ENCODE results near the gene ALKBH5.

Gene ALKBH5

DNA sequence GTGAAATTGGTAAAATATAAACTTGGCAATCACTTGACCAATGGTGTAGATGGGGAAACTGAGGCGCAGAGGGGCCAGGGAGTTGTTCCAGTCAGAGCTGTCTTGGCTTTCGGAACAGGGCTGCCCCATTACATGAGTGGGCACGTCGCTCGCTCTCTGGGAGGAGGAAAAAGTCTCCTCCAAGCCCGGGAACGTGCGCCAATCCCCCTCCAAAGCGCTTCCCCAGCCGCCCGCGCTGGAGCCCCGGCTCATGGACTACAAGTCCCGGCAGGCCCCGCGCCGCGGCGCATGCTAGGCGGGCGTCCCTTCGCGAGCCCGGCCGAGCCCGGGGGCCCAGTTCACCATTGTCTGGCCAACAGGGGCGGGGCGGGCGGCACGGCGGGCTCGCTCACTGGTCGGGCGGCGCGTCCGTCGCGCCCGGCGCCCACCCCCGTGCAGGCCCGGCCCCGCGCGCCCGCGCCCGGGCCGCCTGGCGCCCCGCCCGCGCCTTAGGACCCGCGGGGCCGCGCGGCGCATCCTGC lies 41.6 kb downstream of the ALKBH5 start, which contains the start of gene LLGL1:
Gene LLGL1 (plus strand): TSS at position 515 of the 521 bp plus-strand sequence. CDS start 48 bp downstream, outside the sequence.
- peak; percentile 88 for DNase-seq

GRCh38 chr17:18225642-18226283 lies 42.1 kb downstream of the ALKBH5 start:
- peak; percentile 5 for DNase-seq

DNA sequence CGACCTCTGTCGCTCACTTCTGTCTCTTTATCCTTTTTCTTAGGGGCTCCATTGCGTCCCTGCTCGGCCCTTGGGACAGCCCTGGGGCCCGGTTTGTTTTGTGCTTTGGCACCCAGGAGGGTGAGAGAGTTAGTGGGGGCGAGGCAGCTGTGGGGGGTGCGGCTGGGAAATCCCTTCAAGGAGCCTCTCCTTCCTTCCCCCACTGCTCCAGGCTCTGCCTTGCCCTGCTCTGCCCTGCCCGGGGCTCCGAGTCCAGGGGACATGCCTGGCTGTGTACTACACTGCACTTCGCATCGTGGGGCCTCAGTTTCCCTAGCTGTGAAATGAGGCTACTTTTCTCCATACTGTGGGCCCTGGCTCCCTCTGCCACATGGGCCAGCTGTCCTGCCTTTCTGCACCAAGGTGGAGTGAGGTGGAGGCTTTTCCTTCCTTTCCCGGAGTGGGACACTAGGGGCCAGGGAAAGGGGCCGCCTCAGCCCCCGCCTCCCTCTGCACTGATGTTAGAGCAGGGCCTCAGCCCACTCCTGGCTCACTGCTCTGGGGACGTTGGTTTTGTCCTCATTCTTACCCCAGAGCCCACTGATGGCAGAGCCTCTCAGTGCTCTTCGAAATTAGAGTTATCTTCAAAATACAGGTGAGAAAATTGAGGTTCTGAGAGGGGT lies 42.8 kb downstream of the ALKBH5 start:
- no peak for DNase-seq

- no peak for DNase-seq
Observed at GRCh38 chr17:18227635-18228034, 44.0 kb downstream of the ALKBH5 start.

GRCh38 chr17:18228176-18228682 lies 44.6 kb downstream of the ALKBH5 start:
- no peak for DNase-seq

- no peak for DNase-seq
Observed at GRCh38 chr17:18229254-18229653, 45.6 kb downstream of the ALKBH5 start.

GRCh38 chr17:18229771-18230170 lies 46.1 kb downstream of the ALKBH5 start:
- no peak for DNase-seq

GRCh38 chr17:18230288-18231141 lies 46.9 kb downstream of the ALKBH5 start:
- no peak for DNase-seq

GRCh38 chr17:18231164-18231563 lies 47.5 kb downstream of the ALKBH5 start:
- no peak for DNase-seq

DNA sequence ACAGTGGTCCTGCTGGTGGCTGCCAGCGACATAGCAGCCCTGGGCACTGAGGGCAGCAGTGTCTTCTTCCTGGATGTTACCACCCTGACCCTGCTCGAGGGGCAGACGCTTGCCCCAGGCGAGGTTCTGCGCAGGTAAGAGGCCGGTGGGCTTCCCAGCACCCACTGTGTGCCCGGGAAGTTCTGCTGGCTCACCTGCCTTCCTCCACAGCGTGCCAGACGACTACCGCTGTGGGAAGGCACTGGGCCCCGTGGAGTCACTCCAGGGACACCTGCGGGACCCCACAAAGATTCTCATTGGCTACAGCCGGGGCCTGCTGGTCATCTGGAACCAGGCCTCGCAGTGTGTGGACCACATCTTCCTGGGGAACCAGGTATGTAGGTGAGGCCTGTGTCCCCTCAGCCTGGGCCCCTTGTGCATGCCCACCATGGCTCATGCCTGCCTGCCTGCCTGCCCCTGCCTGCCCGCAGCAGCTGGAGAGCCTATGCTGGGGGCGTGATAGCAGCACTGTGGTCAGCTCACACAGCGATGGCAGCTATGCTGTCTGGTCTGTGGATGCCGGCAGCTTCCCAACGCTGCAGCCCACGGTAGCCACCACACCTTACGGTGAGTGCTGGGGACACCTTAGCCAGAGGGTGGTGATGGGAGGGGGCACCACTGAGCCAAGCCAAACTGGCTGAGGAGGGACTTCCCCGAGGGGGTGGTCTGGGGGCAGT lies 50.3 kb downstream of the ALKBH5 start:
- DNase-seq = no peak

DNA sequence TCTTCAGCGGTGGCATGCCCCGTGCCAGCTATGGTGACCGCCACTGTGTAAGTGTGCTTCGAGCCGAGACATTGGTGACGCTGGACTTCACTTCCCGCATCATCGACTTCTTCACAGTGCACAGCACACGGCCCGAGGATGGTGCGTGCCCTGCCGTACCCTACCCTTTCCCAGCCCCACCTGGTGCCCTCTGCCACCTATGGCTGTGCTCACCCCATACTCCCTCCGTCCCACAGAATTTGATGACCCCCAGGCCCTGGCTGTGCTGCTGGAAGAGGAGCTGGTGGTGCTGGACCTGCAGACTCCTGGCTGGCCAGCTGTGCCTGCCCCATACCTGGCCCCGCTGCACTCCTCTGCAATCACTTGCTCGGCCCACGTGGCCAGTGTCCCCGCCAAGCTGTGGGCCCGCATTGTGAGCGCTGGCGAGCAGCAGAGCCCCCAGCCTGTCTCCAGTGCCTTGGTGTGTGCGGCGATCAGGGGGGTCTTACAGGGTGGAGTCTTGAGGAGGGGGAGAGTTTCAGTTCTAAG lies 51.3 kb downstream of the ALKBH5 start:
- no peak for DNase-seq

GRCh38 chr17:18235743-18236256 lies 52.2 kb downstream of the ALKBH5 start:
- no peak for DNase-seq

DNA sequence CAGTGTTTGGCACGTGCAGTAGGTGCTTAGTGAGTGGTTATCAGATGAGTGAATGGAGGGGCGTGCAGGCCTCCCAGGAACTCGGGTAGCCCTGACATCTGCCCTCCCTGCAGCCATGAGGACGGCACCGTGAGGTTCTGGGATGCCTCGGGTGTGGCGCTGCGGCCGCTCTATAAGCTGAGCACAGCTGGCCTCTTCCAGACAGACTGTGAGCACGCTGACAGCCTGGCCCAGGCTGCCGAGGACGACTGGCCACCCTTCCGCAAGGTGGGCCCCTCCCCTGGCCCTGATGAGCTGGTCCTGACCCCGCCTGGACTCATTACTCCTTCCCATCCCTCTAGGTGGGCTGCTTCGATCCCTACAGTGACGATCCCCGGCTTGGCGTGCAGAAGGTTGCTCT lies 52.9 kb downstream of the ALKBH5 start:
- no peak for DNase-seq

DNA sequence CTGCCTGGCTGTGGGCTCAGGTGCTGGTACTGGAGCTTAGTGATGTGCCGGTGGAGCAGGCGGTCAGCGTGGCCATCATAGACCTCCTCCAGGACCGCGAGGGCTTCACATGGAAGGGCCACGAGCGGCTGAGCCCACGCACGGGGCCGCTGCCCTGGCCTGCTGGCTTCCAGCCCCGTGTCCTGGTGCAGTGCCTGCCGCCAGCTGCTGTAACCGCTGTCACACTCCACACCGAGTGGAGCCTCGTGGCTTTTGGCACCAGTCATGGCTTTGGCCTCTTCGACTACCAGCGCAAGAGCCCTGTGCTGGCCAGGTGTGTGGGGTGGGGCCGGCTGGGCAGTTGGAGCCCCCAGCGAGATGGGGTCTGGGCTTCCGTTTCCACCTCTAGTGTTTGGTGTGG lies 53.8 kb downstream of the ALKBH5 start:
- DNase-seq = no peak

- no peak for DNase-seq
Observed at GRCh38 chr17:18238299-18238698, 54.7 kb downstream of the ALKBH5 start.

DNA sequence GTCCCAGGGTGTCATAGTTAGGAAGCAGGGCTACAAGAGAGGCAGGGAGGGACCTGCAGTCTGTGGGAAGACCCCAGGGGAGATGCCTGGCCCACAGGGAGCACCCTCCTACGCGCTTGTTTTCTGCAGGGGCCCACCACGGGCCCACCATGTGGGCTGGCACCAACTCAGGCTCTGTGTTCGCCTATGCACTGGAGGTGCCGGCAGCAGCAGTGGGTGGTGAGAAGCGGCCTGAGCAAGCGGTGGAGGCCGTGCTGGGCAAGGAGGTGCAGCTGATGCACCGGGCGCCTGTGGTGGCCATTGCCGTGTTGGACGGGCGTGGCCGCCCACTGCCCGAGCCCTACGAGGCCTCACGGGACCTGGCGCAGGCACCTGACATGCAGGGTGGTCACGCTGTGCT lies 56.8 kb downstream of the ALKBH5 start:
- DNase-seq = no peak

- no peak for DNase-seq
Observed at GRCh38 chr17:18241229-18241871, 57.7 kb downstream of the ALKBH5 start.

DNA sequence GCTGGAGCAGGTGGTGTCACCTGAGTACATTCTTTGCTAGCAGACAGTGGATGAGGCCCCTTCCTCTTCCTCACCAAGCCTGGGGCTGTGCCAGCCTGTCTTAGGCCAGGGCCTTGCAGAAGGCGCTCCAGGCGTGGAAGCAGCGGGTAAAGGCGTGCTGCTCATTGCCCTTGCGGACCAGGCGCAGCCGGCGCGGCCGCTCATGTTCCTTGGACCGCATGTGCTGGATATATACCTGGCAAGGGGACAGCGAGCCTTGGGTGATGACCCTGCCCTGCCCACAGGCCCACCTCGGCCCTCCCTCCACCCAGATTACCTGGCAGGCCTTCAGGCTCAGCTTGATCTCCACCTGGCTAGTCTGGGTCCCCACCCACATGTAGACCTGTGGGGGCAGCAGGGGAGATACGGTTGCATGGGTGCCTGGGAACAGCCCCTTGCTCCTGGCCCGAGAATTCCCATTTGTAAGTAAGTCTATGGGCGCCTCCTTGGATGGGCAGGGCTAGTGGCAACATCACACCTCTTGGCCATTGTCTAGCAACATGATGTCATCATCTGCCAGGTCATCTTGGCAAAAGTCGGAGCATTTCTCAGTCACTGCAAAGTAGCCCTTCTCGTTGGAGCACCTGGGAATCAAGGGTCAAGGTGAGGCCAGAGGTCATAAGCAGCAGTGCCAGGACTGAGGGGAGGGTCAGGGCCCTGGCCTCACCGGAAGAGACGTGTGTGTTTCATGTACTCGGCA lies 61.6 kb downstream of the ALKBH5 start:
- DNase-seq = no peak

DNA sequence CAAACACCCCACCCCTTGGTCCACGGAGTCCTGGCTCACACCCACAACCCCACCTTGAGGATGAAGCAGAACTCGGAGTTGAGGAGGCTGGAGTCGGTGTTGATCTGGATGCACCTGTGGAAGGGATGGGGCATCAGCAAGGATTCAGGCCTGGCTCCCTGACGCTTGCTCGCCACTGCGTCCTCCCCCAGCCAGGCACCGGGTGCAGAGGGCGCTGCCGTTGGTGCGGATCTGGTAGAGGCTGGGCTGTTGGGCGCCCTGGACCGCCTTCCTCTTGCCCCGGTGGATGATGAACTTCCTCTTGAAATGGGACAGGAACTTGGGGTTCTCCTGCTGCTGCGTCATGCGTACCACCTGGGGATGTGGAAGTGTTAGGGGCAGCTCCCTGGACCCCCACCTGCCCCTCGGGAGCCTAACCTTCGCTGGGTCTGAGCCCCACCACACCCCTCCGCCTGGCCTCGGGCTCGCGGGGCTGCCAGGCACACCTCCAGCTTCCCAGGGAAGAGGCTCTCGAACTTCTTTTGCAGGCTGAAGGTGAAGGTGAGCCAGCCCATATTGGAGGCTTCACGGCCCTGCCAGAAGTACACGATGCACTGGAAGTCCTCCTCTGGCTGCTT lies 62.6 kb downstream of the ALKBH5 start:
- DNase-seq = no peak

GRCh38 chr17:18246880-18247612 lies 63.4 kb downstream of the ALKBH5 start:
- peak; percentile 79 for DNase-seq

All from NCI-H510A treated with DMSO at 0.1 percent for 48 hours (cell line).